HCT116 (cell line): ENCODE results near the gene TPM4.

Source experiments
- CTCF ChIP-seq, 3 experiments: fragments of 200-600 bp in 1 of 3; sonication (generic) in 1 of 3; IDR thresholded peaks in 2 of 3; conservative IDR thresholded peaks in 1 of 3; 2 replicates each; pipeline ENCODE4 v1.5.1; 2012 to 2017; ENCODE audit warnings: low read depth in 2 of 3, low read length in 2 of 3, antibody characterized with exemption in 1 of 3, borderline replicate concordance in 1 of 3, control low read depth in 1 of 3, mild to moderate bottlenecking in 1 of 3, mixed read lengths in 1 of 3, mixed run types in 1 of 3, moderate library complexity in 1 of 3; ENCODE audit not compliant: insufficient read depth in 1 of 3
- EGR1 ChIP-seq: IDR thresholded peaks from 2 replicates; pipeline ENCODE4 v1.6.1; 2012; ENCODE audit warnings: low read depth
- EZH2 ChIP-seq: fragments of 200-600 bp; sonication (generic); IDR thresholded peaks from 2 replicates; pipeline ENCODE4 v1.6.1; 2017; ENCODE audit warnings: antibody characterized with exemption, mixed run types
- POLR2AphosphoS5 ChIP-seq: IDR thresholded peaks from 2 replicates; pipeline ENCODE4 v1.6.1; 2011; ENCODE audit warnings: mild to moderate bottlenecking, low read depth, low read length, moderate library complexity
- REST ChIP-seq: IDR thresholded peaks from 2 replicates; pipeline ENCODE4 v1.6.1; 2012; ENCODE audit warnings: low read depth
- SIN3A ChIP-seq: IDR thresholded peaks from 2 replicates; pipeline ENCODE4 v1.6.1; 2012; ENCODE audit warnings: low read depth
- ZNF274 ChIP-seq: fragments of 200-500 bp; sonication (Bioruptor generic); IDR thresholded peaks from 2 replicates; pipeline ENCODE4 v1.6.1; 2014; ENCODE audit warnings: mild to moderate bottlenecking, low read depth, low read length, inconsistent platforms

- TF ChIP-seq SIN3A = no peak
- TF ChIP-seq EGR1 = no peak
- no peak for TF ChIP-seq REST
- TF ChIP-seq CTCF (IDR thresholded peaks at IDR 0.05 in 2 of 3, conservative IDR thresholded peaks at IDR 0.05 in 1 of 3; ENCODE audit: borderline replicate concordance in 1 of 3, insufficient read depth in 1 of 3, low read depth in 2 of 3, low read length in 2 of 3) = no peak
- no peak for TF ChIP-seq EZH2
- TF ChIP-seq ZNF274 = no peak
- TF ChIP-seq POLR2AphosphoS5 = no peak
Measured at GRCh38 chr19:16144216-16144581, 67.9 kb downstream of the TPM4 start.
